HG02798 (cell line): ENCODE measurements around the gene CIART.

Experiments
- ATAC-seq: cut with Tn5 transposase; IDR thresholded peaks from one replicate; pipeline ENCODE4 v1.9.1; 2021; ENCODE audit warnings: mild to moderate bottlenecking; ENCODE audit not compliant: unreplicated experiment, poor library complexity

CIART gene

DNA sequence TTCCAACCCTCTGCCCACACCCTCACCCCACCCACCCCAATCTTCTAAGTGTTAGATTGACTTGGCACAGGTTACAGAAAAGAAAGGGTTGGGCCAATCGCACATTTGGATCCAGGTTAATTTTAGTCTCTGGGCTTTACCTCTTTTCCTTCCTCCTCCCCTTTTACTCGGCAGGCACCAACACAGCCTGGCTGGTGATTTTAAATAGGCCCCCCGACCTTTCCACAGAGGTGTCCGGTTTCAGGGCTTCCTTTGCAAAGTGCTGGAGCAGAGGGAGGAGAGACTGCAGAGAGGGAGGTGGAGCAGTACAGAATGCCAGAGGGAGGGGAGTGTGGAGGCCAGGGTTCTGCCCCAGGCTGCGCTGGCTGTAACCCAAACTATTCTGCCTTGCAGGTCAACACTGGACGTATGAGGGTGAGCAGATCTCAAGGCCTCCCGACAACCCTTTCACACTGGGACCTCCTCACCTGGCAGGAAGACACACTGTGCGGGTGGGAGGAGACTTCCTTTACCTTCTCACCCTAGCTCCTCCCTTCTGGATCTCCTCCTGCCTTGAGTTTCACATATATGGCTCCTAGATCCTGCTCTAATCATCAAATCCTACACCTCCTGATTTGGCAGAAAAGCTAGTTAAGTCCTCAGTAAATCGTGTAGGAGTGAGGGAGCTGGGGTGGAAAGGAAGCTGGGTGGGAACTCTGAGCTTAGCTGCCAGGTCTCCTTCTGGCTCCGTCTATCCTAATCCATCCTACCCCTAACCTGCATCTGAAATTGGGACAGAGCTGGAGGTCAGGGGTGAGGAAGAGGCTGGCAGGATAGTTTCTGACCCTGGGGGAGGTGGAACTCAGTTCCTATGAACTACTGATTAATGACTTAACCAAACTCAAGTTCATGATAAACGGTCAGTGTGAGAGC is 22.3 kb upstream of the CIART start:
- no peak for ATAC-seq

DNA sequence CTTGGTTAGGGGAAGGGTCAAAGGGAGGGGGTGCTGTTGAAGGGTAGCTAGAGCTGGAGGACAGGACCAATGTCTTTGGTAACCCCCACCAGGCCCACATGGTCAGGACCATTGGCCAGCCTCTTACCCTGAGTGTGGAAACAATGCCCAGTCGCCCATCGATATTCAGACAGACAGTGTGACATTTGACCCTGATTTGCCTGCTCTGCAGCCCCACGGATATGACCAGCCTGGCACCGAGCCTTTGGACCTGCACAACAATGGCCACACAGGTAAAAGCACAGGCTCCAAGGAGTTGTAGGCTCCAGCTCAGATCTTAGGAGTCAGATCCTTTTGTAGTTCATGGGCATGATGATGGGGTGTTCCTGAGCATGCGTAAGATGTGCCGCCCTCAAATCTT is 21.0 kb upstream of the CIART start:
- no peak for ATAC-seq

DNA sequence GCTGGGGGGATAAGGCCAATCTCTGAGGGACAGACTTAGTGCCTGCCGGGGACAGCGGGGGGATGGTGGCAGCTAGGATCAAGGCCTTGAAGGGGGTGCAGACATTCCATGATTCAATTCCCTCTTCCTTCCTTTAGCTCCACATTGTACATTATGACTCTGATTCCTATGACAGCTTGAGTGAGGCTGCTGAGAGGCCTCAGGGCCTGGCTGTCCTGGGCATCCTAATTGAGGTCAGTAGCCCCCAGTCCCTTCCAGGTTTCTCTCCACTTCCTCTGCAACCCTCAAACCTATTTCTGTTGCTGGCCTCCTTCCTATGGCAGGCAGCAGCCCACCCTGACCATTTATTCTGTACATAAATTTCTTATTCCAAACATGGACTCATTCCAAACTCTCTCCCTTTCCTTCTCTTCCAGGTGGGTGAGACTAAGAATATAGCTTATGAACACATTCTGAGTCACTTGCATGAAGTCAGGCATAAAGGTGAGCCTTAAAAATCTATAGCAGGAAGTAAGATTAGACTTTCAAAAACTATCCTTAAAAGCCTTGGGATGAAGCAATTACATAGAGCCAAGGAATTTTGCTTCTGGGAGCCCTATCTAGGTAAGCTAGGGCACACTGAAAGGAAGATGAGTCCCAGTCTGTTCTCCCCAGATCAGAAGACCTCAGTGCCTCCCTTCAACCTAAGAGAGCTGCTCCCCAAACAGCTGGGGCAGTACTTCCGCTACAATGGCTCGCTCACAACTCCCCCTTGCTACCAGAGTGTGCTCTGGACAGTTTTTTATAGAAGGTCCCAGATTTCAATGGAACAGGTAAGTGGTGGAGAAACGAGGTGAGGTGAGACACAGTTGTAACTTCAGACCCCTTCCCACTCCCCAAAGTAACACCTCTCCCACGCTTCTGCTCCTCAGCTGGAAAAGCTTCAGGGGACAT is 19.7 kb upstream of the CIART start:
- ATAC-seq: no peak

GRCh38 chr1:150263549-150263948 is 18.8 kb upstream of the CIART start:
- no peak for ATAC-seq

GRCh38 chr1:150267896-150268295 is 14.5 kb upstream of the CIART start:
- ATAC-seq: no peak

DNA sequence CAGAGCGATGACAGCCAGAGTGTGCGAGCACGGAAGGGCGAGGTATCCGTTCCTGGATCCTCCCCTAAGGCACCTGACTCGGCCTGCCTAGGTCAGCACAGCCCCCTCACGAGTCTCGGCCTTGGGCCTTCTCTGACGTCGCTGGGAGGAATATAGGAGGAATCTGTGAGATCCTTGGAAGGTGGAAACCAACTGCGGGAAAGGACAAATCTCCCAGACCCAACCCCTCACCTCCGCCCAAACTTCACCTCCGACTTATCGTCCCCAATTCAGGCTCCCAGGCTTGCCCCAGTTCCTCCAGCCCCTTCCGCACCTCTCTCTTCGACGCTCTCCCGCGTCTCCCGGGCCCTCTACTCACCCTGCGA is 14.0 kb upstream of the CIART start:
- ATAC-seq: peak; percentile 20

GRCh38 chr1:150268705-150269403 is 13.5 kb upstream of the CIART start, which contains the start of gene APH1A:
APH1A (minus strand) TSS chr1:150269016; CDS start chr1:150268810, 206 bp downstream.
- peak; percentile 94 for ATAC-seq

DNA sequence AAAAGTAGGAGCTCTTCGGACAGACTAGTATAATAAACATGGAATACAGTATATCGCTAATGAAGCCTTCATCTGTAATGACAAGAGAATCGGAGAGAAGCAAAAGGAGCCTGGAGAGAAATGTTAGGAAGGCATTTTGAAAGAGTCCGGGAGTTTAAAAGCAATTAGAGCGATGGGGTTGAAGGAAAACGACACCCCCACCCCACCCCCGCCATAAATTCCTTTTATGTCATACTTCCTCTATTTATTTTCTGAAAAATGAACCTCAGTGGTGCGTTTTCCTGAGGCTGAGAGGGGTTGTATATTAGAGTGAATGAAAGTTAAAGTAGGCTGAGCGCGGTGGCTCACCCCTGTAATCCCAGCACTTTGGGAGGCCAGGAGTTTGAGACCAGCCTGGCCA is 12.9 kb upstream of the CIART start:
- ATAC-seq: no peak

- no peak for ATAC-seq
These were observed 10.9 kb upstream of the CIART start for GRCh38 chr1:150271291-150271959.

DNA sequence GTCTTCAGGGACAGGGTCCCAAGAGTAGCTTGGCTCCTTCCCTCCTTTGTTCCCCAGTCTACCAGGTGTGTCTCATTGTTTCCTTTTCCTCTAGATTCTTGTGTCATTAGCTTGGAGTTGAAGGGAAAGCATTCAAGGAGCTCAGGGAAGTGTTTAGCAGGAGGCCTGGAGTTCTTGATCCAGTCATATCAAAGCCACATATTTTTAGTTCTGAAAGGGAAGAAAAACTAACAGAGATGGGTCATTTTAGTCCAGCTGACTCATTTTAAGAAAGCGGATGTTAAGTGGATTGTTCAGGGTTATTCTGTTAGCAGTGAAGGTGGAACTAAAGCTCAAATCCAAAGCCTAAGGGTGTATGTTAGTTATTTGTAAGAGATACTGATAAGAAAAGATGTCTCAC is 9.0 kb upstream of the CIART start:
- ATAC-seq: no peak

GRCh38 chr1:150280138-150280707 is 2.1 kb upstream of the CIART start:
- no peak for ATAC-seq

DNA sequence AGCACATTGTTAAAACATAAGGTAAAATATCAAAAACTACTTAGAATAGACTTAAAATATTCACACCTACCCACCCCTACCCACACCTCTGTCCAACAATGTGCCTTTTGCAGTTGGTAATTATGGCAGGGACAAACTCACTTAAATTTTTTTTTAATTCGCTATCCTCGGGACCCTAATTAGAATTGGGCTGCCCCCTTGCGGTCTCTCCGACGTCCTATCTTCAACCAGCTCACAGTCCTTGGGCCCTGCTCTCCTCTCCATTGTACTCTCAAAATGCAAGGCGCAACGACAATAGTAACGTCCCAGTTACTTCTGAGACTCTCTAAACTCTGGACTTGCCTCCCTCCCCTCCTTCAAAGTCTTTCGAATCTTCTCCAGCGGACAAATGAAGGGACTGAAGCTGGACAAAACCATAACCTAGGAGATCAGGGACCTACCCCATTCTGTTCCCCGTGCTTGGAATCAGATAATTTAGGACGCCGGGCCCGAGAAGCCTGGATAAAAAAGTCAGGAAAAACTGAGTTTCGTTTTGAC is 1.1 kb upstream of the CIART start:
- ATAC-seq: no peak

DNA sequence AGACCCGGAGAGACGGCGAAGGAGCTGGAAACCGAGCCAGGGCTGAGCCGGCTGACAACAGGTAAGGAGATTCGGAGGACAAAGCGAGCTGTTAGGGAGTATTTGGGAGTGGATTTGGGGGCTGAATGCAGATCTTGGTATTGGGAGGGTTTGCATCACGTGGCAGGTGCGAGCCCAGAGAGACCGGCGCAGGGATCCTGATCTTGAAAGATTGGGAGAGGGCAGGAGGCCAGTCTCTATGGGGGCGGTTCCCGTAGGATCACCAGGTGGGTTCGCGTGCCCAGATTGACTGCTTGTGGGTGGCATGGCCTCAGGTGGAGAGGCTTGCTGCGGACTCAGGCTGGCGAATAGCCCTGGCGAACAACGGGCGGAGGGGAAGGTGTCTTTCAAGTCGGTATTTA is 204 bp downstream of the CIART start:
- no peak for ATAC-seq

DNA sequence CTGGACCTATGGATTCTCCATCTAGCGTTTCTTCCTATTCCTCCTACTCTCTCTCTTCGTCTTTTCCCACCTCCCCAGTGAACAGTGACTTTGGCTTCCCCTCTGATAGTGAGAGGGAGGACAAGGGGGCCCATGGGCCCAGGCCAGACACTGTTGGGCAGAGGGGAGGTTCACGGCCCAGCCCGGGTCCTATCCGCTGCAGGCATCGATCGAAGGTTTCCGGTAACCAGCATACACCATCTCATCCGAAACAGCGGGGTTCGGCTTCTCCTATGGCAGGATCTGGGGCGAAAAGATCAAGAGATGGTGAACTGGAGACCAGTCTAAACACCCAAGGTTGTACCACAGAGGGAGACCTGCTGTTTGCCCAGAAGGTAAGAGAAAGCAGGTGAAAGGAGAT is 906 bp downstream of the CIART start:
- no peak for ATAC-seq

DNA sequence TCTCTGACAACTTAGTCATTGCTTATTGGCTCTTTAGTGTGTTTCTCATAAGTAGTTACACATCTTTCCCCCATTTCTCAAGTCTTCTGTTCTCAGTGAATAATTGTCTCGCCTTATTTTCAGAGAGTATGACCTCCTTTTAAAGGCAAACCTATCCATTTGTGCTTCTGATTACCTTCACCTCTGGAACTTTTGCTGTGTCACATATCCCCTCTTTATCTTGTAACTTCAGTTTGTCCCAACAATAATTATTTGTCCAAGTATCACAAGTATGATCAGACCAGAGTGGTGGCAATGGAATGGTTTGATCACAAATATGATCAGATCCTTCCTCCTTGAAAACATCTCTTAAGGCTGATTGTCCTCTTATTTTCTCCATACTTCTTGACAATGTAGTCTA is 6.0 kb downstream of the CIART start:
- no peak for ATAC-seq

DNA sequence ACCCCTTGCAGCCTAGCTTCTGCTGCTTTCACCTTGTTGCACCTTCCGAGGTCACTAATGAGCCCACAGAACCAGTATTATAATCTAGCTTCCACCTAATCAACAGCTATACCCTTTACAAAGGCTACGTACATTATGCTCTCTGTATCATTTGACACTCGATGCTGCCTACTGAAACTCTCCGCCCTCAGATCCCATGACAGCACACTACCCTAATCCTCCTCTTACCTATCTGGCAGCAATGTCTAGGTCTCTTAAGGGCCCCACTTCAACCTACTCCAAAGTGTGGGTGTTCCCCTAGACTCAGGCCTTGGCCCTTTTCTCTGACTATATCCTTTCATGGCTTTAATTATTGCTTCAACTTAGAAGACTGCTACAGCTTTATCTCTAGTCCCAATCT is 6.5 kb downstream of the CIART start:
- no peak for ATAC-seq

GRCh38 chr1:150293433-150294253 is 11.3 kb downstream of the CIART start, which contains the start of gene MRPS21:
MRPS21 (plus strand) TSS chr1:150293861; CDS start chr1:150294367, 506 bp downstream.
- peak; percentile 98 for ATAC-seq

- no peak for ATAC-seq
These were observed 13.1 kb downstream of the CIART start for GRCh38 chr1:150295476-150295875.
